SJSA1 (cell line): ENCODE data around the gene PTX4. TPM values are rescaled to one million over a fixed set of nuclear protein-coding genes. Genes with fewer than 3 reads are reported as not detected.

Experiments used
- DNase-seq, 2 experiments: peaks; one replicate each; pipeline ENCODE4 v3.0.0-alpha.2; 2015 to 2020; ENCODE audit warnings: low spot score in 2 of 2, low read depth in 1 of 2
- H3K27ac ChIP-seq: fragments of 250-450 bp; sonication (Bioruptor Pico); 2 replicates; pipeline ENCODE4 v1.5.1; 2020; ENCODE audit warnings: mild to moderate bottlenecking, moderate library complexity
- H3K27me3 ChIP-seq: fragments of 250-450 bp; sonication (Bioruptor Pico); replicated peaks from 2 replicates; pipeline ENCODE4 v1.5.1; 2020; ENCODE audit warnings: mild to moderate bottlenecking, moderate library complexity
- H3K36me3 ChIP-seq: fragments of 250-450 bp; sonication (Bioruptor Pico); 2 replicates; pipeline ENCODE4 v1.5.1; 2020; ENCODE audit warnings: mild to moderate bottlenecking
- H3K4me1 ChIP-seq: fragments of 250-450 bp; sonication (Bioruptor Pico); replicated peaks from 2 replicates; pipeline ENCODE4 v1.6.1; 2021; ENCODE audit warnings: mild to moderate bottlenecking
- H3K4me3 ChIP-seq: fragments of 250-450 bp; sonication (Bioruptor Pico); 2 replicates; pipeline ENCODE4 v1.5.1; 2020; ENCODE audit warnings: mild to moderate bottlenecking
- H3K9me3 ChIP-seq: fragments of 250-450 bp; sonication (Bioruptor Pico); replicated peaks from 2 replicates; pipeline ENCODE4 v1.5.1; 2020; ENCODE audit warnings: mild to moderate bottlenecking
- total RNA-seq: library from RNA; depleted of rRNA; stranded (reverse); fragments of >200 nt; shearing (Covaris generic); gene quantifications from 2 replicates; pipeline ENCODE4 v1.2.3, GENCODE V29; 2014

The PTX4 gene
- total RNA-seq, 1 experiment from 2014 or later = not detected

DNA sequence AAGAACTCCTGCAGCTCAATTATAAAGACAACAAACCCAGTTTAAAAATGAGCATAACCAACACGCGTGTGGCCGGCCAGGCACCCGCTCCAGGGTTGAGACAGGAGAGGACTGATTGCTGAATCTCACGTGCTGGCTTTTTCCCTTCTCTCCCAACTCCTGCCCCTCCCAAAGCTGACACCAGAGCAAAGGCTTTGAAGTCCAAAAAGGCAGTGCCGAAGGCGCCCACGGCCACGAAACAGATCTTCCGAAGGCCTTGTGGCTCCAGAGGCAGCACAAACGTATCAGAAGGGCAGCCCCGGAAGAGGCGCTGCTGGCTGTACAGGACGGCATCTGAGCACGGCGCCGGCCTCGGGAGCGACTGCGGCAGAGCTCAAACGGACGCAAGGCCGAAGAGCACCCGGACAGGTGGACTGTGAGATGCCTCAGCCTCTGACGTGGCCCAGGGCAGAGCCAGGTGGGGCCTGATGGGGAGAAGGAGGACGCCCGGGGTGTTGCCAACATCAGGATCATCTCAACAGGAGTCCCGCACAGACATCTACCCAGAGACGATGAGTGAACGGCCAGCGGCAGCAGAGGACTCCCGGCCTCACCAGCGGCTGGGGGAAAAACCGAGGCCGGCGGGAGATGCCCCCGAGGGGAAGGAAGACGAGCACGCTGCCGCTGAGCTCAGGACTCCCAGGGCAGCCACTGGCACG lies 24.4 kb downstream of the PTX4 start:
- no peaks in the 10 kb centered on the region for H3K27me3 ChIP-seq
- no peak for DNase-seq
- no peak overlapping the region for H3K27ac ChIP-seq
- H3K4me1 ChIP-seq = no peaks in the 10 kb centered on the region
- H3K9me3 ChIP-seq = no peaks in the 10 kb centered on the region
- no peak overlapping the region for H3K4me3 ChIP-seq
- peaks cover 11% of the 10 kb centered on the region; the same call in 1 of the 2 replicates for H3K36me3 ChIP-seq

DNA sequence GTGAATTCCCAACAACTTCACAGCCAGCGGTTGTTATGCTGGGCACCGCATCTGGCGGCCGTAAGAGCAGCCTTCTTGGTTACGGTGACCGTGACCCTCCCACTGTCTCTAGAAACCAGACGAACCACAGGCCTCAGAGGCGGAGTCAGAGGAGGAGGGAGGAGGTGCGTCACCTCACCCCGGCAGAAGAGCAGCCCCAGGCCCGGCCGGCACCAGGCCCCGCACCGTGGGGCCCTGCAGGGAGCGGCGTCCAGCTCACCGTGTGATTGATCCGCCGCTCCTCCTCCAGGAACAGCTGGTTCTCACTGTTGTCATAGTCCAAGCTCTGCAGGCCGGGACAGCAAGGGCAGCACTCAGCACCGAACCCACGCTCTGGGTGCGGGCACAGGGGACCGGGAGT lies 27.6 kb downstream of the PTX4 start:
- Histone ChIP-seq H3K4me3 (no peak overlapping the region), H3K4me1 (no peaks in the 10 kb centered on the region), H3K9me3 (no peaks in the 10 kb centered on the region), H3K27me3 (no peaks in the 10 kb centered on the region), H3K36me3 (peaks cover 14% of the 10 kb centered on the region; the same call in 1 of the 2 replicates), H3K27ac (no peak overlapping the region)
- DNase-seq = no peak

DNA sequence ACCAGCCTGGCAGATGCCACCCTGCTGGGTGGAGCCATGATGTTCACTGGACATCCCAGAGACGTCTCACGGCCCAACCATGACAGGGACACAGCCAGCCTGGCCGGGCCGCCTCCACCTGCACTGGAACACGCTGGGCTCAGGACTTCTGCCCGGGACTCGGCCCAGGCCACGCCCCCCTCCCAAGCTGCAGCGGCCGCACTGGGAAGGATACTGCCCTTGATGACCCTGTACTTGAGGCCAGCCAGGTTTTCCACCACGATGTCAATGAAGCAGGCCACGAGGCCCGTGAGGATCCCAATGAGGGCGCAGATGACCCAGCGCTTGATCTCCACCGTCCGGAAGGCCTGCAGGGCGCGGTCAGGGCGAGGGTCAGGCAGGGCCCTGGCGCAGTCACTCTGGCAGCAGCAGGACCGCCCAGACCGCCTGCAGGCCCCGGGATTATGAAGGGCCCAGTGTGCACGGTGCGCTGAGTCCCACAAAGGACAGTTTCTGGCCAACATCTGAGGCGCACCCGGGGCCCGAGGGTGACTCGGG lies 28.1 kb downstream of the PTX4 start:
- Histone ChIP-seq H3K9me3 (no peaks in the 10 kb centered on the region), H3K4me3 (no peak overlapping the region), H3K27me3 (no peaks in the 10 kb centered on the region), H3K4me1 (no peaks in the 10 kb centered on the region), H3K27ac (no peak overlapping the region), H3K36me3 (peaks cover 16% of the 10 kb centered on the region)
- no peak for DNase-seq

DNA sequence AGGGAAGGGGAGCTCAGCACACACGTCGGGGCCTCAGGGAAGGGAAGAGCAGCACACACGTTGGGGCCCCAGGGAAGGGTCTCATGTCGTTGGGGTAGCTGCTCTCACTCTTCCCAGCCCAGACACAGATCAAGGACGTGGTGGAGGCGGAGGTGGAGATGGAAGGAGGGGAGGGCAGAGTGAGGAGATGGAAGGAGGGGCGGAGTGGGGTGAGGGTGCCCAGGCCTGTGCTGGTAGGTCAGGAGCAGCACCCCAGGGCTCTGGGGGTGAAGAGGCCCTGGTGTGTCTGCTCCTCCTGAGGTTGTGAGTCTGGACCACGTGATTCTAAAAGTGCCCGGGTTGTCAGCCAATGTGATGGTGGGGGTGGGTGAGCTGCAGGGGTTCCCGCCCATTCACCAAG lies 28.8 kb downstream of the PTX4 start:
- H3K4me3 ChIP-seq = no peak overlapping the region
- H3K27ac ChIP-seq = no peak overlapping the region
- no peaks in the 10 kb centered on the region for H3K9me3 ChIP-seq
- H3K36me3 ChIP-seq = peaks cover 17% of the 10 kb centered on the region
- H3K4me1 ChIP-seq = no peaks in the 10 kb centered on the region
- no peak for DNase-seq
- H3K27me3 ChIP-seq = no peaks in the 10 kb centered on the region

DNA sequence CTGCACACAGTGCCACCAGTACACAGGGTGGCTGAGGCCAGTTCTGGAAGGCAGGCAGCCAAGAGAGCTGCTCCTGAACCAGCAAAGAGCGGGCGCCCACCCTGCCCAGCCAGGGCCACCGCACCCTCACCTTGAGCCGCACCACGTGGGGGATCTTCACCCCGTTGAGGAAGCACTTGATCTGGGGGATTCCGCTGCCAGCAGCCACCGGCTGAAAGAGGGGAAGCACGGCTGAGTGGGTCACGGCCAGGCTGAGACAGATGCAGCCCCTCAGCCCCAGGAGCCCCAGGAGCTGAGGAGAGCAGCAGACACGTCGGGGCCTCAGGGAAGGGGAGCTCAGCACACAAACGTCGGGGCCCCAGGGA lies 29.8 kb downstream of the PTX4 start:
- Histone ChIP-seq H3K27me3 (no peaks in the 10 kb centered on the region), H3K4me1 (no peaks in the 10 kb centered on the region), H3K27ac (no peak overlapping the region), H3K4me3 (no peak overlapping the region), H3K36me3 (peaks cover 17% of the 10 kb centered on the region), H3K9me3 (no peaks in the 10 kb centered on the region)
- no peak for DNase-seq

DNA sequence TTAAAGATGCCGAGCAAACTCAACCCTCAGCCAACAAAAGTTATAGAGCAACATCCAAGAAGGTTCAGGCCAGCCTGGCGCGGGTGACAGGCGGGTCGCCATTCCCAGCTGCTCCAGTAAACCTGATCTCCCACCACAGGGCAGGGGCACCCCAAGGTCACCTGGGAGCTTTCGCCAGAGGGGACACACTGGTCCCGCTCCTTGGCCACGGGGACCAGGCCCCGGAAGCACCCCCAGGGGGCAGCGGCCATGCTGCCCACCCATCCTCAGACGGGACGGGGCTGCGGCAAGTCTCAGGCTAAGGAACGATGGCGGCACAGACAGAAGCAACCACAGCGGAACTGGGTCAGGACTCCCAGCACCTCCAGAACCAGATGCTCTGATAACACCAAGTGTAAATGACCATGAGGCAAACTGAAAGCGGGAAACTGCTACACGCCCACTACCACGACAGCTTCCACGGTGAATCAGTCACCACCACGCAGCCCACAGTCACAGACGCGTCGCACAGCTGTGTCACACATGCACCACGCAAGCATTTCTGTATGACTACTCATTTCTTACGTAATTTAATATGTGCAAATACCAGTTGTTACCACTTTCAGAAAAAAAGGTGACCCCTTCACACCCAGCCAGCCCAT lies 30.3 kb downstream of the PTX4 start:
- Histone ChIP-seq H3K36me3 (peaks cover 19% of the 10 kb centered on the region), H3K9me3 (no peaks in the 10 kb centered on the region), H3K4me3 (no peak overlapping the region), H3K27me3 (no peaks in the 10 kb centered on the region), H3K4me1 (no peaks in the 10 kb centered on the region), H3K27ac (no peak overlapping the region)
- no peak for DNase-seq

DNA sequence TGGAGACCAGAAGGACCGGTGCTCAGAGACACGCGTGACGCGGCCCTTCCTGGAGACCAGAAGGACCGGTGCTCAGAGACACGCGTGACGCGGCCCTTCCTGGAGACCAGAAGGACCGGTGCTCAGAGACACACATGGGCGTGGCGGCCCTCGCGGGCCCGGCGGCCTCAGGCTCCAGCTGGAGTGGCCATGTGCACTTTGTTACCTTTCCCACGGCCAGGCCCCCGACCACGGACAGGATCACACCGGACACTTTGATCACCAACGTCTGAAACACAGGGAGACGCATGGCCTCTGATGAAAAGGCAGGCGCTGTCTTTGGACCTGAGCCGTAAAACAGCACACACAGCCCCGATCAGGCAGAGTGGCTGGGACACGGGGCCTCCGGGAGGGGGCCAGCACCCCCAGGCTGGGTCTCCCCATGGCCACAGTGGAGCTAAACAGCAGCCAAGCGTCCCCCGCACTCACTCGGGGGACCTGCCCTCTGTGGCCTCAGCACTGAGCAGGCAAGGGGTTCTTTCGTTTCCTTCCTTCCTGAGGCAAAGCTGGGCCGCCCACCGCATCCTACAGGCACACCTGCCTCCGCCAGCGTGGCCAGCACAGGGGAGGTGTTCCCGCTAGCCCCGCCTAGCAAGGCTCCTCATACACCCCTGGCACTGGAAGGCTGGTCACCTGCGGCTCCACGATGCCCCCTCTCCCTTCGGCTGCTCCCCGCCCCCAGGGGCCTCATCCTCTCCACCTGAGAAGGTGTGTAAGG lies 31.1 kb downstream of the PTX4 start:
- Histone ChIP-seq H3K9me3 (no peaks in the 10 kb centered on the region), H3K27ac (no peak overlapping the region), H3K27me3 (no peaks in the 10 kb centered on the region), H3K36me3 (peaks cover 22% of the 10 kb centered on the region), H3K4me3 (no peak overlapping the region), H3K4me1 (no peaks in the 10 kb centered on the region)
- DNase-seq = no peak

DNA sequence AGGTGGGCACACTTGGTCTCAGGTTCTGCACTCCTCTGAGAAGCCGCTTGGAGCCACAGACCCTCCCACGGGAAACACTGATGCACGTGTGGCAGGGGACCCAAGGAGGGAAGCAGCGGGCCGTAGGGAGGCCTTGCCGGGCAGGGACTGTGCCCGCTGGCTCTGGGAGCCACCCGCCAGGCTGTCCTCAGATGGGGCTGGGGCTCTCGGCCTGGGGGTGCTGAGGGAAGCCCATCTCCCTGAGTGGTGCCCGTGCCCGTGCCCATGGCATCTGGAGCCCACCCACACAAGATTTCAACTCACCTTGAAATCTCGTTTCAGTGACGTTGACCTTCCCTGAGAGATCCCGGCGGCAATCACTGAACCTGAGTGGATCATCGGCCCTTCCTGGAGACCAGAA lies 31.8 kb downstream of the PTX4 start:
- Histone ChIP-seq H3K4me1 (no peaks in the 10 kb centered on the region), H3K36me3 (peaks cover 22% of the 10 kb centered on the region), H3K9me3 (no peaks in the 10 kb centered on the region), H3K27me3 (no peaks in the 10 kb centered on the region), H3K4me3 (no peak overlapping the region), H3K27ac (no peak overlapping the region)
- no peak for DNase-seq

DNA sequence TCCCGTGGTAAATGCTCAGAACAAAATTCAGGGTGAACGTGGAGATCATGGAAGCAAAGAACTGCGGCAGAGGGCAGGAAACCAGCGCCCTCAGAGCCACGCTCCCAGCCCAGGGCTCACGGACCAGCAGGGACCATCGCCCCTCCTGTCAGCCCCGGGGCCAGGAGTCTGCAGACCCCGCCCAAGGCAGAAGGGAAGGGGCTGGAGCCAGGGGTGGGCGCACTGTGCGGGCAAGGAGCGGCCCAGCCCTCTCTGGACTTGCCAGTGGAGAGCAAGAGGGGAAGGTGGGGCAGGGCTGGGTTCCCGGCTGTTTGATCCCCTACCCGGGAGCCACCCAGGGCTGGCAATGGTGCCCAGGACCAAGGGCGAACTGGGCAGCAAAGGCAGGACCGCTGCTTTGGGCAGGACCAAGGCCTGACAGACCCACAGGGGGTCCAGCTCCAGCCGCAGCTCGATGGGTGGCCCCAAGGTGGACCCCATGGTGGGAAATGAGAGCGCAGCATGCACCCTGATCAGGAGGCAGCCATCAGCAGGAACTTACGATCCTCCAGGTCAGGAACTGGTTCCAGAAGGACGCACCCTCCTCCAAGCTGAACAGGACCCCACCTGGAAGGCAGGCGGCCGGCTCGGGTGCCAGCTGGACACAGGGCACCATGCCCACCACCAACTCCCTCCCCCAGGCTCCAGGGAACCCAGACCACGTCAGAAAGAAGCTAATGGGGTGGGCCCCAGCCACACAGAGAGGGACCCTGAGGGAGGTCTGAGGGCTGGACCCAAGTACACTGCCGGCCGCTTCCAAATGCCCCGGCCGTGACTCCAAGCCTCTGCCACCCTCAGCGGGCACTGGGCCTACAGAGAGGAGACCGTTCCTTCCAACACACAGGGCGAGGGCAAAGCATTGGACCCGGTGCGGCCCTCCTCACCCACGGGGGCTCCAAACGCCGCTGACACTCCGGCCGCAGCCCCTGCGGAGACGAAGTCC lies 33.3 kb downstream of the PTX4 start:
- H3K36me3 ChIP-seq = peaks cover 14% of the 10 kb centered on the region
- H3K4me3 ChIP-seq = no peak overlapping the region
- no peaks in the 10 kb centered on the region for H3K27me3 ChIP-seq
- DNase-seq = no peak
- no peak overlapping the region for H3K27ac ChIP-seq
- no peaks in the 10 kb centered on the region for H3K4me1 ChIP-seq
- no peaks in the 10 kb centered on the region for H3K9me3 ChIP-seq

DNA sequence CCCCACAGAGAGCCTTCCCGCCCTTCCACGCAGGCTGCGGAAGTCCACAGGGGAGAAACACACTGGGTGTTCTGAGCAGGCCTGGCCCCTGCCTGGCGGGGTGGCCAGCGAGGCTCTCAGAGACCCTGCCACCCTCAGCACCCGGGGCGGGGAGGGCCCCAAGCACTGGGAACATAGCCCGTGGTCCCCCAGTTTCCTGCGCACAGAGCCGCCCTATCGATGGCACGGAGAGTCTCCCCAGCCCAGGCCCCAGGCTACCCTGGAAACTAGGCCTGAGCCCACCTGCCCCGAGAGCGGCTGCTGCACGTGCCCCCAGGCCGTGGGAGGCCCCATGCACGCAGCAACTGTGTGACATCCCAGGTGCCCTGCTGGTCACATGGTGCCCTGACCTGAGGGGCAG lies 34.2 kb downstream of the PTX4 start:
- Histone ChIP-seq H3K27me3 (no peaks in the 10 kb centered on the region), H3K4me1 (no peaks in the 10 kb centered on the region), H3K36me3 (peaks cover 11% of the 10 kb centered on the region), H3K4me3 (no peak overlapping the region), H3K27ac (no peak overlapping the region), H3K9me3 (no peaks in the 10 kb centered on the region)
- no peak for DNase-seq

DNA sequence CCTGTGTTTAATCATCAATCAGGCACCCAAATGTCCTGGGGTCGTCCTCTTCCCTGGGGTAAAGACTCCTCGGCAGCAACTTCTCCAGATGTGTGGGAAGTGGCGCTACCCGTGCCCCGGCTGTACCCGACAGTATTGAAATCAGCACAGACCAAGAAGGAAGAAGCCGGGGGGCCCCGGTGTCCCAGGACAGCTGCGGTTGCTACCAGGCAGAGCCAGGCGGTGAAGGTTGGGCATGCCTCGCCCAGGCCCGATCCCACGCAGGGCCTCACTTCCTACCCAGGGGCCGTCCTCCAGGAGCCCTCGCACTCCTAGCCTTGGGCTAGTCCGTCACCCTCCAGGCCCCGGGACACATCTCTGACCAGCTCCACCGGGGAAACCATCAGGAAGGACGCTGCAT lies 35.4 kb downstream of the PTX4 start:
- no peaks in the 10 kb centered on the region for H3K27me3 ChIP-seq
- no peaks in the 10 kb centered on the region for H3K4me1 ChIP-seq
- no peak overlapping the region for H3K4me3 ChIP-seq
- no peaks in the 10 kb centered on the region for H3K9me3 ChIP-seq
- peaks cover 8% of the 10 kb centered on the region for H3K36me3 ChIP-seq
- no peak overlapping the region for H3K27ac ChIP-seq
- DNase-seq = no peak

DNA sequence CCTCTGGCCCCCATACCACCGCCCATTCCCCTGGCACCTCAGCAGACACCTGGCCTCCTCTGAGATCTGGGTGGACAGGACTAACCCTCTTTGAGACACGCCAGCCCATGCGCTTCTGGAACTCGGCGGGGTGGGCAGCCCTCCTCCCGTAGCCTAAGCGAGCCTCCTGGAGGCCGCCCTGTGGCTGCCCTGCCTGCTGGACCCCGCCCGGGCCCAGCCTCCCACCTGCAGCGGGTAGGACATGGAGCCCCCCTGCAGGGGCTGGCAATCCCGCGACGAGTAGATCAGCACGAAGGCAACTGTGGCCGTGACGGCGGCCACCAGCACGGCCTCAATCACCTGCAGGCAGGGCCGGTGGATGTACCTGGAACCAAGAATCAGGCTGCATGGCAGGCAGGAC lies 36.2 kb downstream of the PTX4 start:
- Histone ChIP-seq H3K27me3 (no peaks in the 10 kb centered on the region), H3K36me3 (peaks cover 11% of the 10 kb centered on the region), H3K9me3 (no peaks in the 10 kb centered on the region), H3K4me1 (no peaks in the 10 kb centered on the region), H3K27ac (no peak overlapping the region), H3K4me3 (no peak overlapping the region)
- no peak for DNase-seq

DNA sequence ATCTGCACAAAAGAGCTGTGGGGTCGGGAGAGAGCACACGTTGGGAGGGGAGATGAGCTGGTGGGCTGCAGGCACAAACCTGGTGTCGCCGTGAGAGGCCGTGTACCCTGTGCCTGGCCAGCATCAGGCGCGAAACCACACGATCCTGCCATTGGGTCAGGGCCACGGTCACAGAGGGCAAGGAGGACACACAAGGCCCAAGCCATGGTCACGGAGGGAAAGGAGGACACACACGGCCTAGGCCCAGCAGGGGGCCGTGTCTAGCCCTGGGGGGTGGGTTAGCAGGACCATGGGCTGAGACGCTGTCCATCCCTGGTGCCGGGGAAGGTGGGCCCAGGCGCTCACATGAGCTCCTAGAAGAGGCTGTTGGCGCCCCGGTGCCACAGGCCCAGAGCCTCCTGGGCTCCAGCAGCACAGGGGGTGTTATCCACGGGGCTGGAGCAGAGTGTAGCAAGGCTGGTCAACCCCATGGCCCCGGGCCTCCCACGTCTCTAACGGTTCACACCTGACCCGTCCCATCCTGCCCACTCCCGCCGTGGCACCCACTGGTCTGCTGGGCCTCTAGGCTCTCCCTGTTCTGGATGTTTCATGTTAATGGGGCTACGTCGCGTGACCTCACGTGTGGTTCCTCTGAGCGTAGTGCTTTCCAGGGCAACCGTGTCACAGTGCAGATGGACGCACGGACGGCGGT lies 36.9 kb downstream of the PTX4 start:
- no peaks in the 10 kb centered on the region for H3K4me1 ChIP-seq
- H3K27me3 ChIP-seq = no peaks in the 10 kb centered on the region
- no peak overlapping the region for H3K27ac ChIP-seq
- DNase-seq = no peak
- no peak overlapping the region for H3K4me3 ChIP-seq
- no peaks in the 10 kb centered on the region for H3K9me3 ChIP-seq
- H3K36me3 ChIP-seq = peaks cover 11% of the 10 kb centered on the region
